DND-41 (cell line): ENCODE results near the gene CYP2A6.

Source experiments
- CTCF ChIP-seq: IDR thresholded peaks from 2 replicates; pipeline ENCODE4 v1.5.1; 2012; ENCODE audit warnings: borderline replicate concordance, low read length, moderate library complexity, mild to moderate bottlenecking; ENCODE audit not compliant: poor library complexity, severe bottlenecking; ENCODE audit errors: extremely low read depth
- EZH2 ChIP-seq: IDR thresholded peaks from 3 replicates; pipeline ENCODE4 v1.6.1; 2012; ENCODE audit warnings: borderline replicate concordance, low read depth, mild to moderate bottlenecking, moderate library complexity, low read length, inconsistent platforms; ENCODE audit not compliant: severe bottlenecking

DNA sequence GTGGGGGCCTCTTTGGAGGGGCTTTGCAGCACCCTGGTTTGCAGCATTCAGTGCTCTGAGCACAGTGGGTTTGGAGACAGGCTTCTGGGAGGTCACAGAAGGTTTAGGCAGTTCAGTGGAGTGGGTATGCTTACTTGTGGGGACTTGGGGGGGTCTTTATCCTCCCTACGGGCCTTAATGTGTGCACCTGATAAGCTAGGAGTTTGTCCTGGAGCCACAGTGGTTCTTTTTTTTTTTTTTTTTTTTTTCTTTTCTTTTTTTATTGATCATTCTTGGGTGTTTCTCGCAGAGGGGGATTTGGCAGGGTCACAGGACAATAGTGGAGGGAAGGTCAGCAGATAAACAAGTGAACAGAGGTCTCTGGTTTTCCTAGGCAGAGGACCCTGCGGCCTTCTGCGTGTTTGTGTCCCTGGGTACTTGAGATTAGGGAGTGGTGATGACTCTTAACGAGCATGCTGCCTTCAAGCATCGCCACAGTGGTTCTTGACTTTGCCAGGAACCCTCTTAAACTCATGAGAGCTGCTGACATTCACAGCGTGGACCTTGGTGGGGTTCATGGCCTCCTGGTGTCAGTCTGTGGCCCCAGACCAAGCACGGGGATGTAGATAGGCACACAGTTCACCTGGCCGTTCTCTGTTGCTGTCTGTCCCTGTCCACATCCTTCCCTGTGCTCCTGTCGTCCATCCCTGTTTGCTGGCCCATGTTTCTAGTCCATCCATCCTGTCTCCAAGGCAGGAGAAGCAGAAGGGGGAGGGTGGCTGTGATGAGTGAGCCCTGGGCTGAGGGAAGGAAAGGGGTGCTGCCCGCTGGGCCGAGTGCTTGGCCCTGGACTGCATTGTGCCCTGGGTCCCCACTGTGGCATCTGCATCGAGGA, 48.6 kb downstream of the CYP2A6 start:
- TF ChIP-seq CTCF, result no peak
- TF ChIP-seq EZH2, result no peak
